Stimulated activated CD8-positive, alpha-beta memory T cell treated with anti-CD3 and anti-CD28 coated beads, Interleukin-15, amount 100 ng/mL, for 1 hour (primary cell): Measurements from ENCODE around the gene PKN2.
"Not testable (repeated sequence)": the region's sequence is repeated elsewhere in the genome, so short reads cannot be mapped to it uniquely, and the experiment has no call there.

Experiments
- DNase-seq: peaks from one replicate; pipeline ENCODE4 v3.0.0-alpha.2; 2020; ENCODE audit warnings: low read depth

The PKN2 gene

GRCh38 chr1:88680471-88680870 is 3.6 kb upstream of the PKN2 start:
- no peak for DNase-seq

- no peak for DNase-seq
Measured at GRCh38 chr1:88680911-88681622, 3.0 kb upstream of the PKN2 start.

GRCh38 chr1:88684482-88685258 is 597 bp downstream of the PKN2 start:
- peak; percentile 21 for DNase-seq

DNA sequence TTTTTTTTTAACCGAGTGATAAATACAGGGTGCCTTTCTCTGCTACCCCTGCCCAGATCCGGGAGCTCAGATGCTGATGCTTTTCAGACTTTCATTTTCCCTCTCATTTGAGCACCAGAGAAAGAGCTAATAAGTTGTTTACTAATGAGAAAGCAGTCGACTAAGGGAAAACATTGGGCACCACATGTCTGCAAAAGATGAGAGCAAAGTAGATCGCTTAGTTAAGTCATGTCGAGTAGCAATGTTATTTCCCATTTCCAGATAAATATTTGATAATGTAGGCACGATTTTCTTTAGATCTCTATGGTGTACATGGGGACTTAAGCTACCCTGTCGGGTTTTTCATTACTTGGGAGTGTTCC is 1.2 kb downstream of the PKN2 start:
- no peak for DNase-seq

- no peak for DNase-seq
Measured at GRCh38 chr1:88691540-88691939, 7.5 kb downstream of the PKN2 start.

- DNase-seq = no peak
Measured at GRCh38 chr1:88695781-88696180, 11.7 kb downstream of the PKN2 start.

DNA sequence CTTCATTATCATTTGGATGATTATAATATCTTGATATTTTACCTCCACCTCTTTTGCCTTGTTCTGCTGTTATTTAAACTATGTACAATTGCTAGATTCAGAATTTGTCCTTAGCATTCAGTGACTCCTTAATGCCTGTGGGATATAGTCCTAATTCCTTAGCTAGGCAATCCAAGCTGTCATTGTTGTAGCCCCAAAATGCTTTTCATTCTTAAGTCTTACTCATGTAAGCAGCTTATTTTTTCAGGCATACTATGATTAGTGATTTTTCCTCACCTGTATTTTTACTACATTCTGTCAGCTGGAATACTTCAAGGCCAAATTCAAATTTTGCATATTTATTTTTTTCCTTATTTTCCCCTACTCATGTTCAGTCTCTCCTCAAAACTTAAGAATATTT is 13.4 kb downstream of the PKN2 start:
- no peak for DNase-seq

- DNase-seq = no peak
Measured at GRCh38 chr1:88698140-88698539, 14.1 kb downstream of the PKN2 start.

- DNase-seq = no peak
Measured at GRCh38 chr1:88698764-88699163, 14.7 kb downstream of the PKN2 start.

DNA sequence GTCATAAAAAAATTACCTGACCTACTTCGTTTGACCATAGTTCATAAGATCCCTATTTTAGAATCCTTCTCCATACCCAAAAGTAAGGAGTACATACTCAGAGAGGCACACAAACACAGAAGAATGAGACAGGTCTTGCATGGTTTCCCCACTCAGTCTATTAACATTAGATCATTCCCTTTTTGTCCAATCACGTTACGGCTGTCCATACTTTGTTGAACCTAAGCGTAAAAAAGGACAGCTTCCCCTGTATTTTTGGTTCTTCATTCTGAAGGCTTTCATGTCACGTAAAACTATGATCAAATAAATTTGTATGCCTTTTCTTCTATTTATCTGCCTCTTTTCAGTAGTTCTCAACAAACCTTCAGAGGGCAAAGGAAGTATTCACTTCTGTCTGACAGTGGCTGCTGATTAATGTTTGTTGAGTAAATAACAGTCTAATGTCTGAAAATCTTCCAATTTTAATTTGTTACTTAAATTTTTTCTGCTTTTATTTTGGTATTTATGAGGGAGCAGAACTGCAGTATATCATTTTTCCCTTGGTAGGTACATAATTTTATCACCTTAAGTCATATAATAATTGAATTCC is 16.4 kb downstream of the PKN2 start:
- no peak for DNase-seq

GRCh38 chr1:88701275-88701674 is 17.2 kb downstream of the PKN2 start:
- DNase-seq = no peak

DNA sequence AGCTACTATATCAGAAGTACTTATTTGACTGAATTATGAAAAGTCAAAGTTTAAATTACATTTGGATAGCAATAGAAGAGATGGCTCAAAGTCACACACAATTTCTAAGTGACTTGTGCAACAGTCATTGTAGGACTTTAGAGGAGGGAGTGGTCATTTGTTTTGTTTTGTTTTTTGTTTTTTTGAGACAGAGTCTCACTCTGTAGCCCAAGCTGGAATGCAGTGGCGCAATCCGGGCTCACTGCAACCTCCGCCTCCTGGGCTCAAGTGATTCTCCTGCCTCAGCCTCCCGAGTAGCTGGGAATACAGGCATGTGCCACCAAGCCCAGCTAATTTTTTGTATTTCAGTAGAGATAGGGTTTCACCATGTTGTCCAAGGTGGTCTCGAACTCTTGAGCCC is 17.7 kb downstream of the PKN2 start:
- DNase-seq = not testable (repeated sequence)

DNA sequence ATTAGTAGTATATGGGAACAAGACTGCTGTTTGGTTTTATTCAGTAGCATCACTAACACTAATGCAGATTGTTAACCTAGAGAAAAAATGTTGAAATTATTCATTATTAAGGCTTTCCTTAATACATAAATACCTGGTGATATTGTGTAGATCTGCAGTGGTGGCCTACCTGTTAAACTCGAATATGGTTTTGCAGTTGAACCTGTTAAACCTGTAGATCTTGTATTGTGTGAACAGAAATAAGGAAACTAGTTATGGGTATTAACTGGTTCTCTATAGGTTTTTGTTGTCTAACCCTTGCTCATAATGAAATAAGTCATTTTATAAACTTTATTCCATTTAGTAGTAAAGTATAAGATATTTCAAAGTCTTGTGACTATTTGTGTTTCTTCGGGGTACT is 23.9 kb downstream of the PKN2 start:
- no peak for DNase-seq

DNA sequence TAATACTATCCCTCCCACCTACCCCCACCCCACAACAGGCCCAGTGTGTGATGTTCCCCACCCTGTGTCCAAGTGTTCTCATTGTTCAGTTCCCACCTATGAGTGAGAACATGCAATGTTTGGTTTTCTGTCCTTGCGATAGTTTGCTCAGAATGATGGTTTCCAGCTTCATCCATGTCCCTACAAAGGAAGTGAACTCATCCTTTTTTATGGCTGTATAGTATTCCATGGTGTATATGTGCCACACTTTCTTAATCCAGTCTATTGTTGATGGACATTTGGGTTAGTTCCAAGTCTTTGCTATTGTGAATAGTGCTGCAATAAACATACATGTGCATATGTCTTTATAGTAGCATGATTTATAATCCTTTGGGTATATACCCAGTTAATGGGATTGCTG is 28.8 kb downstream of the PKN2 start:
- DNase-seq = not testable (repeated sequence)

DNA sequence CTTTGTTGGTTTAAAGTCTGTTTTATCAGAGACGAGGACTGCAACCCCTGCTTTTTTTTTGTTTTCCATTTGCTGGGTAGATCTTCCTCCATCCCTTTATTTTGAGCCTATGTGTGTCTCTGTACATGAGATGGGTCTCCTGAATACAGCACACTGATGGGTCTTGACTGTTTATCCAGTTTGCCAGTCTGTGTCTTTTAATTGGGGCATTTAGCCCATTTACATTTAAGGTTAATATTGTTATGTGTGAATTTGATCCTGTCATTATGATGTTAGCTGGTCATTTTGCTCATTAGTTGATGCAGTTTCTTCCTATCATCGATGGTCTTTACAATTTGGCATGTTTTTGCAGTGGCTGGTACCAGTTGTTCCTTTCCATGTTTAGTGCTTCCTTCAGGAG is 32.5 kb downstream of the PKN2 start:
- DNase-seq = not testable (repeated sequence)

- DNase-seq = no peak
Measured at GRCh38 chr1:88722492-88722891, 38.4 kb downstream of the PKN2 start.

DNA sequence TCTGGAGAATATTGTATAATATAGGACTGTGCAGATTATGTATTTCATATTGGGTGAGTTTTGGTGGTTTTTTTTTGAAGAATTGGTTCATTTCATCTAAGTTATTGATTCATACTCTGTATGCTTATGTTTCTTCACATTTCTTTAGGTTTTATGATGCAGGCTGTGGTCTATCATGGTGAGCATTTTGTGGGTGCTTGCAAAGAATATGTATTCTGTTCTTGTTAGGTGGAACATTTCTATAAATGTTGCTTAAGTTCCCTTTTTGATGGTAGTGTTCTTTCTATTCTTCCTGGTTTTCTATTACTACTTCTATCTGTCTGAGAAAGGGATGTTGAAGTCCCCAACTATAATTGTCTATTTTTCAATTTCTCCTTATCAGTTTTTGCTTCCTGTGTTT is 42.6 kb downstream of the PKN2 start:
- DNase-seq = no peak

GRCh38 chr1:88727205-88727604 is 43.1 kb downstream of the PKN2 start:
- DNase-seq = no peak

GRCh38 chr1:88729297-88729696 is 45.2 kb downstream of the PKN2 start:
- DNase-seq = no peak

GRCh38 chr1:88730132-88730675 is 46.1 kb downstream of the PKN2 start:
- DNase-seq = no peak

DNA sequence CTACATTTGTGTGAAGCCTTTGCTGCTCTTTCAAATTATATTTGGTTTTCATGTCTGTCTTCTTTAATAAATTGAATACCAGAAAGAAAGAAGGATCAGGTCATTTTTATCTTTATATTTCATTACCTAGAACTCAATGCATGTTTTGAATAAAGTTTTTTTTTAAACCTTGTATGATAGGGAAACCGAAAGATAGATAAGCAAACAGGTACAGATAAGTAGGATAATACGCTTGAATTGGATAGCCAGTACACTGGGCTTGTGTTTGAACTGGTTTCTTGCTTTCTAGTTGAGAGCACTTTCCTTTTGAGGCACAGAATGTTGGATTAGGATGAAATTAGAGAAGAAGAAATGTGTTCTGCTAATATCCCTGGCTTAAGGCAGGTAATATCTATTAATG is 46.9 kb downstream of the PKN2 start:
- no peak for DNase-seq

DNA sequence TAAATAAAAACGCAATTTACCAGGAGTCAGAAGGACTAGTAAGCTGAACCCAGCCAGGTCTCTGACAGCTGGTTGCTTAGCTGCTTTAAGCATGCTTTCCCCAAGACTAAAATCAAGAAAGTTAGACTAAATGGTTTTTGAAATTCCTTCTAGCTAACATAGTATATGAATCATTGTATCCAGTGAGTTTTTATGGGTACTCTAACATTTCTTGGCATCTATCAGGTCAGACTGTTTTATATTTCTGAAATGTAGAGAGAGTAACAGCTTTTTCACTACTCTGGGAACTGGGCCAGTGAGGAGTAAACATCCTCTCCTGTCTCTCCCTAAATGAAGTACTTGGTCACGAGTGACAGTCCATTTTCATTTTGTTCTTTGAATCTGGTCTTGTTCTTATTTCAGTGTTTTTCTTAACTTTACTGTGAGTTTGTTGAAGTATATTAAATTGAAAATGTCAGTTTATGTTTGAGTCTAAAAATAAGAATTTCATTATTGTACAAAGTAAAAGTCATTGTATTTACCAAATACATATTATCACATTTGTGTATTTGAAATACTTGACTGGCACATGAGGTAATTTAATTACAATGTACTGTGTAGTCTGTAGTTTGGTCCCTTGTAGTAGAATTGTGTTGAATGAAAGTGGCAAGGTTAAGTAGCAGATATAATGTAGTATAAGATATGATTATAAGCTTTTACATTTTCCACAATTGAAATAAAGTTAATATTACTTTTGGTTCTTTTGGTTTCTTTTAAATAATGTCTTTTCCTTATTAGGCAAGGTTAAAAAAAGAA is 47.6 kb downstream of the PKN2 start:
- no peak for DNase-seq
